ACC112 (cell line): Measurements from ENCODE around the gene PPP2R5C.
"Not testable (repeated sequence)": the region's sequence is repeated elsewhere in the genome, so short reads cannot be mapped to it uniquely, and the experiment has no call there.

Experiments used
- H2AFZ ChIP-seq: fragments of 200-600 bp; sonication (generic); one replicate; pipeline ENCODE4 v1.6.0; 2017; ENCODE audit warnings: antibody characterized with exemption, low read length; ENCODE audit not compliant: unreplicated experiment
- H3K27ac ChIP-seq: fragments of 200-600 bp; sonication (generic); 2 replicates; pipeline ENCODE4 v1.5.1; 2014; ENCODE audit warnings: low read depth, mild to moderate bottlenecking, antibody characterized with exemption, low read length, moderate library complexity
- H3K27me3 ChIP-seq: fragments of 200-600 bp; sonication (generic); 2 replicates; pipeline ENCODE4 v1.6.1; 2014; ENCODE audit warnings: mild to moderate bottlenecking, antibody characterized with exemption, low read length, moderate library complexity, mixed read lengths; ENCODE audit not compliant: insufficient read depth
- H3K36me3 ChIP-seq: fragments of 200-600 bp; sonication (generic); 2 replicates; pipeline ENCODE4 v1.6.1; 2016; ENCODE audit warnings: mild to moderate bottlenecking, antibody characterized with exemption, low read length, moderate library complexity, mixed read lengths; ENCODE audit not compliant: insufficient read depth
- H3K4me1 ChIP-seq: fragments of 200-600 bp; sonication (generic); one replicate; pipeline ENCODE4 v1.6.1; 2016; ENCODE audit warnings: low read length, mixed read lengths; ENCODE audit not compliant: insufficient read depth, unreplicated experiment, control insufficient read depth
- H3K4me3 ChIP-seq: fragments of 200-600 bp; sonication (generic); 2 replicates; pipeline ENCODE4 v1.5.1; 2014; ENCODE audit warnings: mild to moderate bottlenecking, low read depth, low read length
- H3K79me2 ChIP-seq: fragments of 200-600 bp; sonication (generic); one replicate; pipeline ENCODE4 v1.6.0; 2016; ENCODE audit warnings: low read length; ENCODE audit not compliant: control insufficient read depth, unreplicated experiment, insufficient read depth

The PPP2R5C gene

GRCh38 chr14:101968186-101968585 lies 206.7 kb downstream of the PPP2R5C start:
- Histone ChIP-seq H3K4me1 (peaks cover 54% of the 10 kb centered on the region), H3K27ac (peak overlapping the region; percentile 73), H3K36me3 (peaks cover 11% of the 10 kb centered on the region), H2AFZ (no peak overlapping the region), H3K27me3 (no peaks in the 10 kb centered on the region), H3K79me2 (peaks cover 84% of the 10 kb centered on the region), H3K4me3 (peak overlapping the region; percentile 87)

GRCh38 chr14:101969481-101969880 lies 208.0 kb downstream of the PPP2R5C start:
- H3K27ac ChIP-seq = peak overlapping the region; percentile 42
- no peak overlapping the region for H2AFZ ChIP-seq
- no peaks in the 10 kb centered on the region for H3K27me3 ChIP-seq
- peaks cover 57% of the 10 kb centered on the region for H3K4me1 ChIP-seq
- H3K4me3 ChIP-seq = no peak overlapping the region
- H3K79me2 ChIP-seq = peaks cover 89% of the 10 kb centered on the region
- H3K36me3 ChIP-seq = peaks cover 11% of the 10 kb centered on the region

GRCh38 chr14:101970830-101971400 lies 209.4 kb downstream of the PPP2R5C start:
- Histone ChIP-seq H3K36me3 (peaks cover 11% of the 10 kb centered on the region), H3K27ac (peak overlapping the region; percentile 99), H3K27me3 (no peaks in the 10 kb centered on the region), H2AFZ (no peak overlapping the region), H3K79me2 (peaks cover 86% of the 10 kb centered on the region), H3K4me3 (no peak overlapping the region), H3K4me1 (peaks cover 65% of the 10 kb centered on the region)

- not testable (repeated sequence) for H2AFZ ChIP-seq, H3K27me3 ChIP-seq
- H3K27ac ChIP-seq = peak overlapping the region; percentile 99
- H3K79me2 ChIP-seq = peaks cover 84% of the 10 kb centered on the region
- peaks cover 12% of the 10 kb centered on the region for H3K36me3 ChIP-seq
- H3K4me1 ChIP-seq = peaks cover 65% of the 10 kb centered on the region
- peak overlapping the region; percentile 46 for H3K4me3 ChIP-seq
These were observed 209.9 kb downstream of the PPP2R5C start for GRCh38 chr14:101971458-101971857.

GRCh38 chr14:101972126-101972866 lies 210.8 kb downstream of the PPP2R5C start:
- Histone ChIP-seq H2AFZ (no peak overlapping the region), H3K4me3 (peak overlapping the region; percentile 69), H3K27ac (peak overlapping the region; percentile 99), H3K4me1 (peaks cover 68% of the 10 kb centered on the region), H3K79me2 (peaks cover 84% of the 10 kb centered on the region), H3K36me3 (peaks cover 20% of the 10 kb centered on the region), H3K27me3 (no peaks in the 10 kb centered on the region)

GRCh38 chr14:101973356-101973755 lies 211.8 kb downstream of the PPP2R5C start:
- H3K36me3 ChIP-seq = peaks cover 21% of the 10 kb centered on the region
- peaks cover 84% of the 10 kb centered on the region for H3K79me2 ChIP-seq

GRCh38 chr14:101975231-101975630 lies 213.7 kb downstream of the PPP2R5C start:
- peaks cover 68% of the 10 kb centered on the region for H3K4me1 ChIP-seq
- peaks cover 78% of the 10 kb centered on the region for H3K79me2 ChIP-seq
- H3K36me3 ChIP-seq = peaks cover 33% of the 10 kb centered on the region
- no peak overlapping the region for H3K4me3 ChIP-seq
- peak overlapping the region; percentile 14 for H3K27ac ChIP-seq
- no peak overlapping the region for H2AFZ ChIP-seq
- no peaks in the 10 kb centered on the region for H3K27me3 ChIP-seq

More at GRCh38 chr14:101973356-101973755, 211.8 kb downstream of the PPP2R5C start:
- H3K4me1 ChIP-seq = peaks cover 65% of the 10 kb centered on the region
- H3K27ac ChIP-seq = peak overlapping the region; percentile 99
- H3K27me3 ChIP-seq = no peaks in the 10 kb centered on the region
- peak overlapping the region; percentile 69; the same call in 1 of the 2 replicates for H3K4me3 ChIP-seq
- no peak overlapping the region for H2AFZ ChIP-seq
